HCT116 (cell line): ENCODE measurements around the gene FKBP2. TPM values are rescaled to one million over a fixed set of nuclear protein-coding genes. Genes with fewer than 3 reads are reported as not detected.

ENCODE experiments used
- ATAC-seq: fragments of 200-7000 bp; cut with Tn5 transposase; 2 replicates; pipeline ENCODE4 v1.9.1; 2020; ENCODE audit warnings: mild to moderate bottlenecking, moderate library complexity
- BruUV-seq: library from RNA; stranded (reverse); fragments of 400-500 nt; replicated peaks from 2 replicates; lab custom pipeline; 2021; lab: Mats Ljungman, UMichigan
- CTCF ChIA-PET: fragments of 300-600 bp; sonication (Branson Sonifier 250); formaldehyde crosslinking; loops from one replicate; lab custom pipeline; 2021; ENCODE audit warnings: antibody characterized with exemption; lab: Charles Lee
- POLR2A ChIA-PET: fragments of 300-600, 350-600 bp; sonication (Branson Sonifier 250); formaldehyde crosslinking; loops from one replicate; lab custom pipeline; 2021; ENCODE audit warnings: antibody characterized with exemption; lab: Charles Lee
- RAD21 ChIA-PET, 2 experiments: fragments of 300-600 bp; sonication (Branson Sonifier 250); formaldehyde crosslinking; loops; one replicate each; lab custom pipeline; 2023; ENCODE audit warnings: low total read pairs in 2 of 2; ENCODE audit not compliant: uncharacterized antibody in 2 of 2, unreplicated experiment in 2 of 2, low non-redundant PET in 1 of 2; lab: Charles Lee
- DNase-seq: peaks from one replicate; pipeline ENCODE4 v3.0.0-alpha.2; 2010; ENCODE audit warnings: low read depth, low spot score
- H2AFZ ChIP-seq: fragments of 200-600 bp; shearing (Covaris generic), sonication (generic); 2 replicates; pipeline ENCODE4 v1.6.1; 2017; ENCODE audit warnings: low read depth, mixed run types, mixed read lengths, antibody characterized with exemption, low read length; ENCODE audit not compliant: poor library complexity, severe bottlenecking
- H3K27ac ChIP-seq: 2 replicates; pipeline ENCODE4 v1.5.1; 2012; ENCODE audit warnings: low read depth, low read length
- H3K27me3 ChIP-seq: fragments of 200-600 bp; sonication (generic); 2 replicates; pipeline ENCODE4 v1.6.1; 2016; ENCODE audit warnings: mixed run types, low read length, mixed read lengths; ENCODE audit not compliant: insufficient read depth
- H3K36me3 ChIP-seq, 2 experiments: fragments of 200-500 bp in 1 of 2; fragments of 200-600 bp in 1 of 2; sonication (Bioruptor generic) in 1 of 2; sonication (generic) in 1 of 2; 2 replicates each; pipeline versions ENCODE4 v1.5.1 to v1.6.1; 2014 to 2016; ENCODE audit warnings: low read length in 2 of 2, inconsistent platforms in 1 of 2, mixed read lengths in 1 of 2, mixed run types in 1 of 2; ENCODE audit not compliant: insufficient read depth in 2 of 2, control insufficient read depth in 1 of 2
- H3K4me1 ChIP-seq, 2 experiments: fragments of 200-600 bp in 1 of 2; sonication (generic) in 1 of 2; 2 replicates each; pipeline versions ENCODE4 v1.5.1 to v1.6.1; 2012 to 2017; ENCODE audit warnings: low read length in 2 of 2, inconsistent platforms in 1 of 2, mild to moderate bottlenecking in 1 of 2, mixed read lengths in 1 of 2, mixed run types in 1 of 2, moderate library complexity in 1 of 2; ENCODE audit not compliant: insufficient read depth in 2 of 2, control insufficient read depth in 1 of 2
- H3K4me2 ChIP-seq: fragments of 200-600 bp; sonication (generic); 2 replicates; pipeline ENCODE4 v1.6.1; 2017; ENCODE audit warnings: mixed run types, low read length, mixed read lengths
- H3K4me3 ChIP-seq, 2 experiments: fragments of 200-600 bp in 1 of 2; sonication (generic) in 1 of 2; replicated peaks in 1 of 2; 2 replicates each; pipeline ENCODE4 v1.5.1; 2011 to 2016; ENCODE audit warnings: low read length in 2 of 2, control low read depth in 1 of 2, low read depth in 1 of 2, mild to moderate bottlenecking in 1 of 2, mixed read lengths in 1 of 2, mixed run types in 1 of 2
- H3K79me2 ChIP-seq: fragments of 200-600 bp; sonication (generic); 2 replicates; pipeline ENCODE4 v1.6.1; 2017; ENCODE audit warnings: mild to moderate bottlenecking, mixed run types, low read length, moderate library complexity, mixed read lengths; ENCODE audit not compliant: insufficient read depth
- H3K9ac ChIP-seq: fragments of 200-600 bp; sonication (generic); 2 replicates; pipeline ENCODE4 v1.6.1; 2016; ENCODE audit warnings: low read length, mixed read lengths
- H3K9me2 ChIP-seq: fragments of 200-600 bp; sonication (generic), shearing (Covaris generic); 2 replicates; pipeline ENCODE4 v1.6.1; 2017; ENCODE audit warnings: mixed run types, mild to moderate bottlenecking, moderate library complexity; ENCODE audit not compliant: insufficient read depth
- H3K9me3 ChIP-seq, 2 experiments: fragments of 200-500 bp in 1 of 2; fragments of 200-600 bp in 1 of 2; sonication (Bioruptor generic) in 1 of 2; sonication (generic) in 1 of 2; 2 replicates each; pipeline ENCODE4 v1.6.1; 2014 to 2017; ENCODE audit warnings: low read length in 2 of 2, mixed read lengths in 2 of 2, inconsistent platforms in 1 of 2, low read depth in 1 of 2, mild to moderate bottlenecking in 1 of 2, mixed run types in 1 of 2, moderate library complexity in 1 of 2; ENCODE audit not compliant: control insufficient read depth in 1 of 2, insufficient read depth in 1 of 2
- H4K20me1 ChIP-seq: fragments of 200-600 bp; sonication (generic), shearing (Covaris generic); 2 replicates; pipeline ENCODE4 v1.6.1; 2017; ENCODE audit warnings: mixed run types, mild to moderate bottlenecking, moderate library complexity; ENCODE audit not compliant: insufficient read depth
- CBX3 ChIP-seq: IDR thresholded peaks from 2 replicates; pipeline ENCODE4 v1.6.1; 2012; ENCODE audit warnings: low read depth
- CTCF ChIP-seq, 3 experiments: fragments of 200-600 bp in 1 of 3; sonication (generic) in 1 of 3; IDR thresholded peaks in 2 of 3; conservative IDR thresholded peaks in 1 of 3; 2 replicates each; pipeline ENCODE4 v1.5.1; 2012 to 2017; ENCODE audit warnings: low read depth in 2 of 3, low read length in 2 of 3, antibody characterized with exemption in 1 of 3, borderline replicate concordance in 1 of 3, control low read depth in 1 of 3, mild to moderate bottlenecking in 1 of 3, mixed read lengths in 1 of 3, mixed run types in 1 of 3, moderate library complexity in 1 of 3; ENCODE audit not compliant: insufficient read depth in 1 of 3
- ELF1 ChIP-seq: IDR thresholded peaks from 2 replicates; pipeline ENCODE4 v1.6.1; 2012; ENCODE audit warnings: low read depth, borderline replicate concordance
- EZH2 ChIP-seq: fragments of 200-600 bp; sonication (generic); IDR thresholded peaks from 2 replicates; pipeline ENCODE4 v1.6.1; 2017; ENCODE audit warnings: antibody characterized with exemption, mixed run types
- EZH2phosphoT487 ChIP-seq: fragments of 200-600 bp; IDR thresholded peaks from 2 replicates; pipeline ENCODE4 v1.6.1; 2018; ENCODE audit warnings: antibody characterized with exemption, borderline replicate concordance
- FOSL1 ChIP-seq: IDR thresholded peaks from 2 replicates; pipeline ENCODE4 v1.6.1; 2012; ENCODE audit warnings: low read depth
- JUND ChIP-seq: IDR thresholded peaks from 2 replicates; pipeline ENCODE4 v1.6.1; 2012
- POLR2AphosphoS5 ChIP-seq: IDR thresholded peaks from 2 replicates; pipeline ENCODE4 v1.6.1; 2011; ENCODE audit warnings: mild to moderate bottlenecking, low read depth, low read length, moderate library complexity
- RAD21 ChIP-seq: IDR thresholded peaks from 2 replicates; pipeline ENCODE4 v1.6.1; 2012; ENCODE audit warnings: low read depth, mild to moderate bottlenecking
- SIN3A ChIP-seq: IDR thresholded peaks from 2 replicates; pipeline ENCODE4 v1.6.1; 2012; ENCODE audit warnings: low read depth
- SP1 ChIP-seq: IDR thresholded peaks from 2 replicates; pipeline ENCODE4 v1.6.1; 2012; ENCODE audit warnings: low read depth
- TCF7L2 ChIP-seq: IDR thresholded peaks from 2 replicates; pipeline ENCODE4 v1.7.0; 2011; ENCODE audit warnings: borderline replicate concordance, inconsistent platforms; ENCODE audit not compliant: insufficient read depth, insufficient read length; ENCODE audit errors: extremely low read depth
- ZFX ChIP-seq: fragments of 450-650 bp; IDR thresholded peaks from 2 replicates; pipeline ENCODE4 v1.6.1; 2017
- intact Hi-C: fragments of 100-400 bp; cut with micrococcal nuclease; formaldehyde crosslinking; loops from 2 replicates; pipeline ENCODE4 v1.10.0; 2022
- total RNA-seq: library from RNA; stranded (reverse); gene quantifications from one replicate; pipeline ENCODE4 v1.2.1, GENCODE V29; 2021; ENCODE audit not compliant: unreplicated experiment
- TF ChIP-seq, protein P1 (sequence below): IDR thresholded peaks from 2 replicates; pipeline ENCODE4 v1.6.1; 2012; ENCODE audit warnings: low read depth
- TF ChIP-seq, protein P2 (sequence below): IDR thresholded peaks from 2 replicates; pipeline ENCODE4 v1.6.1; 2012
- TF ChIP-seq, protein P3 (sequence below): IDR thresholded peaks from 2 replicates; pipeline ENCODE4 v1.6.1; 2012

Gene FKBP2
- total RNA-seq, 1 experiment from 2014 or later: 69.2 TPM

- H3K9me3 ChIP-seq: no peaks in the 10 kb centered on the region
- no TSS peak for BruUV-seq
- no peak overlapping the region for H3K9ac ChIP-seq
- H3K27me3 ChIP-seq: no peaks in the 10 kb centered on the region
- H3K27ac ChIP-seq: no peak overlapping the region
- no peak overlapping the region for H2AFZ ChIP-seq
- H3K4me3 ChIP-seq: no peak overlapping the region
- TF ChIP-seq ELF1: no peak
- no peak overlapping the region for H3K4me2 ChIP-seq
- H4K20me1 ChIP-seq: no peaks in the 10 kb centered on the region
- no peak for DNase-seq
- ChIA-PET CTCF (interaction anchor here (1.4 kb wide), 1 partner anchor 14 kb away, joined by 4 read pairs; no protein-coding TSS in a partner anchor), POLR2A (no interaction called here), RAD21 (no interaction called here)
- H3K36me3 ChIP-seq: peaks cover 15 to 46% of the 10 kb centered on the region in 2 experiments; a peak in 3 of 4 replicates
- H3K4me1 ChIP-seq: peaks cover 13 to 14% of the 10 kb centered on the region in 2 experiments; a peak in 3 of 4 replicates
- ATAC-seq: no peak
- no peaks in the 10 kb centered on the region for H3K9me2 ChIP-seq
- intact Hi-C loops: no loop called here
- H3K79me2 ChIP-seq: peaks cover 2% of the 10 kb centered on the region; the same call in 1 of the 2 replicates
These were observed 23.0 kb downstream of the FKBP2 start for GRCh38 chr11:64263947-64264317.

DNA sequence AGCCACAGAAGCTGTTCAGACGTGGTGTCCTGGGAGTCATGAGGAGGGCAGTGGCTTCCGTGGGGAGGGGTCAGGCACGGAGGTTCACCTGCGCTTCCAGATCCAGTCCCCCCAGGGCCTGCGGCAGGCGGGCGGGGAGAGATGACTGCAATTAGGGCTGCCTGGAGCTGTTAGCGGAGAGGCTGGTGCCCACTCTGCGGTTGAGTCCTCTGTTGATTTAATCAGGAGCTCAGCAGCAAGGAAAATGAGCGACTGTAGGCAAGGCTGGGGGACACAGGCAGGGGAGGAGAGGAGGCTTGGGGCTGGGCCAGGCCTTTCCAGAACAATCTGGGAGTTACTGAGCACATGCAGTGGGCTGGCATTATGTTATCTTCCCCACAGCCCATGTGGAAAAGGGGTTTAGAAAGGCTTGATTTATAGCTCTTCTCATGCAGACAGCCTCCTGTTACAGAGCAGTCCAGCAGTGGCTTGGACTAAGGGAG is 23.5 kb downstream of the FKBP2 start:
- no peak overlapping the region for H2AFZ ChIP-seq
- no peaks in the 10 kb centered on the region for H4K20me1 ChIP-seq
- ChIA-PET POLR2A (no interaction called here), RAD21 (no interaction called here), CTCF (interaction anchor here (1.4 kb wide), 1 partner anchor 14 kb away, joined by 4 read pairs; no protein-coding TSS in a partner anchor)
- no peak overlapping the region for H3K4me3 ChIP-seq
- no peak overlapping the region for H3K9ac ChIP-seq
- ATAC-seq: no peak
- no peaks in the 10 kb centered on the region for H3K9me2 ChIP-seq
- intact Hi-C loops: no loop called here
- H3K27me3 ChIP-seq: no peaks in the 10 kb centered on the region
- no peak for DNase-seq
- H3K36me3 ChIP-seq: peaks cover 11 to 43% of the 10 kb centered on the region in 2 experiments; a peak in 3 of 4 replicates
- H3K4me2 ChIP-seq: no peak overlapping the region
- H3K27ac ChIP-seq: no peak overlapping the region
- H3K79me2 ChIP-seq: no peaks in the 10 kb centered on the region; the same call in 1 of the 2 replicates
- H3K4me1 ChIP-seq: peaks cover 13 to 19% of the 10 kb centered on the region in 2 experiments; a peak in 3 of 4 replicates
- no TSS peak for BruUV-seq
- H3K9me3 ChIP-seq: no peaks in the 10 kb centered on the region
- TF ChIP-seq RAD21 (no peak), TCF7L2 (no peak), ZFX (no peak), POLR2AphosphoS5 (no peak), CTCF (IDR thresholded peaks at IDR 0.05 in 2 of 3, conservative IDR thresholded peaks at IDR 0.05 in 1 of 3; ENCODE audit: borderline replicate concordance in 1 of 3, insufficient read depth in 1 of 3, low read depth in 2 of 3, low read length in 2 of 3) (no peak), SP1 (no peak), JUND (no peak), EZH2phosphoT487 (no peak), SIN3A (no peak), FOSL1 (no peak), CBX3 (no peak), EZH2 (no peak)
- TF ChIP-seq, protein P1, sequence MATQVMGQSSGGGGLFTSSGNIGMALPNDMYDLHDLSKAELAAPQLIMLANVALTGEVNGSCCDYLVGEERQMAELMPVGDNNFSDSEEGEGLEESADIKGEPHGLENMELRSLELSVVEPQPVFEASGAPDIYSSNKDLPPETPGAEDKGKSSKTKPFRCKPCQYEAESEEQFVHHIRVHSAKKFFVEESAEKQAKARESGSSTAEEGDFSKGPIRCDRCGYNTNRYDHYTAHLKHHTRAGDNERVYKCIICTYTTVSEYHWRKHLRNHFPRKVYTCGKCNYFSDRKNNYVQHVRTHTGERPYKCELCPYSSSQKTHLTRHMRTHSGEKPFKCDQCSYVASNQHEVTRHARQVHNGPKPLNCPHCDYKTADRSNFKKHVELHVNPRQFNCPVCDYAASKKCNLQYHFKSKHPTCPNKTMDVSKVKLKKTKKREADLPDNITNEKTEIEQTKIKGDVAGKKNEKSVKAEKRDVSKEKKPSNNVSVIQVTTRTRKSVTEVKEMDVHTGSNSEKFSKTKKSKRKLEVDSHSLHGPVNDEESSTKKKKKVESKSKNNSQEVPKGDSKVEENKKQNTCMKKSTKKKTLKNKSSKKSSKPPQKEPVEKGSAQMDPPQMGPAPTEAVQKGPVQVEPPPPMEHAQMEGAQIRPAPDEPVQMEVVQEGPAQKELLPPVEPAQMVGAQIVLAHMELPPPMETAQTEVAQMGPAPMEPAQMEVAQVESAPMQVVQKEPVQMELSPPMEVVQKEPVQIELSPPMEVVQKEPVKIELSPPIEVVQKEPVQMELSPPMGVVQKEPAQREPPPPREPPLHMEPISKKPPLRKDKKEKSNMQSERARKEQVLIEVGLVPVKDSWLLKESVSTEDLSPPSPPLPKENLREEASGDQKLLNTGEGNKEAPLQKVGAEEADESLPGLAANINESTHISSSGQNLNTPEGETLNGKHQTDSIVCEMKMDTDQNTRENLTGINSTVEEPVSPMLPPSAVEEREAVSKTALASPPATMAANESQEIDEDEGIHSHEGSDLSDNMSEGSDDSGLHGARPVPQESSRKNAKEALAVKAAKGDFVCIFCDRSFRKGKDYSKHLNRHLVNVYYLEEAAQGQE: no peak
- TF ChIP-seq, protein P2, sequence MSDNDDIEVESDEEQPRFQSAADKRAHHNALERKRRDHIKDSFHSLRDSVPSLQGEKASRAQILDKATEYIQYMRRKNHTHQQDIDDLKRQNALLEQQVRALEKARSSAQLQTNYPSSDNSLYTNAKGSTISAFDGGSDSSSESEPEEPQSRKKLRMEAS: no peak
- TF ChIP-seq, protein P3, sequence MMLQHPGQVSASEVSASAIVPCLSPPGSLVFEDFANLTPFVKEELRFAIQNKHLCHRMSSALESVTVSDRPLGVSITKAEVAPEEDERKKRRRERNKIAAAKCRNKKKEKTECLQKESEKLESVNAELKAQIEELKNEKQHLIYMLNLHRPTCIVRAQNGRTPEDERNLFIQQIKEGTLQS: no peak
